ENCODE measurements around the gene ZSWIM4.

The ZSWIM4 gene

DNA sequence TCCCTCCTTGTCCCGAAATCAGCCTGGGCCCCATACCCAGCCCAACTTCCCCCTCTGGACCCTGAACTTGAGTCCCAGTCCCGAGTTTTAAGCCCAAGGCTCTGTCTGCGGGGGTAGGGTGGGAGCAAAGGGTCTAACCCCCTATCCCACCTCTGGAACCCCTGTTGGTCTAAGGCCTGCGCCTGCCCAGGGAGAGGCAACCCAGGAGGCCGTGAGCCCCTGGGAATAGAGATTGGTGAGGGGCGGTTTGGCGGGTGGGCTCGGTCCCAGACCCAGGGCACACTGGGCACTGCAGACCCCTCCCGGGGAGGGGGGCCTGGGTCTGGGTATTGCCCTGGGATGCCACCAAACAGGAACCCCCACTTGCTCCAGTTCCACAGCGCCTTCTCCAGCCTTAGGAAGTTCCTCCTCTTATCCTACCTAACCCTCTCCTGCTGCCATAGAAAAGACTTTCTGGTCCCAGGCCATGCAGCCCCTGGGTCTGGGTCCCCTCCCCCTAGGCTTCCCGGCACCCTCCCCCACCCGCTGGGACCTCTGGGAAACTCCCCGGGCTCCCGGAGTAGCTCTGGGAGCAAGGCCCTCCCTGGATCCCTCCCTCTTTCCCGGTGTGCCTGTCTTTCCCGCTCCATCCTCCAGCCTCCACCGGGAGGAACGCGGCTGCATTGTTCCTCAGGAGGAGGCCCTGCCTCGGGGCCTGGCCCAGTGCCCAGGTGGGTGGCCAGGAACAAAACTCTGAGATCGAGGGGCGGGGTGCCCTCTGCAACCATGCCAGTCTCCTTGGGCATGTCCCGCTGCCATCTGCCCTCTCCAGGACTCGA, 48.1 kb downstream of the ZSWIM4 start:
- Histone ChIP-seq H3K36me3 (ENCODE audit: control insufficient read depth in 2 of 2, insufficient read depth in 2 of 2, low read length in 2 of 2) (no peaks in the 10 kb centered on the region), H3K27ac (ENCODE audit: low read length) (peak overlapping the region; percentile 100), H3K9me3 (ENCODE audit: control insufficient read depth in 2 of 2, low read length in 2 of 2) (no peaks in the 10 kb centered on the region), H3K4me1 (ENCODE audit: control insufficient read depth, insufficient read depth, low read length) (peaks cover 76% of the 10 kb centered on the region), H3K4me3 (ENCODE audit: low read length in 2 of 2) (peak overlapping the region; percentile 80 to 83), H3K9ac (ENCODE audit: low read length in 2 of 2) (peak overlapping the region; percentile 98), H3K27me3 (ENCODE audit: control insufficient read depth in 1 of 2, insufficient read depth in 2 of 2, low read length in 2 of 2) (no peaks in the 10 kb centered on the region)

- no peaks in the 10 kb centered on the region for H3K36me3 ChIP-seq (ENCODE audit: control insufficient read depth in 2 of 2, insufficient read depth in 2 of 2, low read length in 2 of 2)
- H3K9ac ChIP-seq (ENCODE audit: low read length in 2 of 2), result peak overlapping the region; percentile 42 to 98
- peak overlapping the region; percentile 100 for H3K27ac ChIP-seq (ENCODE audit: low read length)
- no peaks in the 10 kb centered on the region for H3K27me3 ChIP-seq (ENCODE audit: control insufficient read depth in 1 of 2, insufficient read depth in 2 of 2, low read length in 2 of 2)
- peaks cover 75% of the 10 kb centered on the region for H3K4me1 ChIP-seq (ENCODE audit: control insufficient read depth, insufficient read depth, low read length)
- no peak overlapping the region for H3K4me3 ChIP-seq (ENCODE audit: low read length in 2 of 2)
- H3K9me3 ChIP-seq (ENCODE audit: control insufficient read depth in 2 of 2, low read length in 2 of 2), result no peaks in the 10 kb centered on the region
Measured at GRCh38 chr19:13844130-13844631, 48.9 kb downstream of the ZSWIM4 start.

DNA sequence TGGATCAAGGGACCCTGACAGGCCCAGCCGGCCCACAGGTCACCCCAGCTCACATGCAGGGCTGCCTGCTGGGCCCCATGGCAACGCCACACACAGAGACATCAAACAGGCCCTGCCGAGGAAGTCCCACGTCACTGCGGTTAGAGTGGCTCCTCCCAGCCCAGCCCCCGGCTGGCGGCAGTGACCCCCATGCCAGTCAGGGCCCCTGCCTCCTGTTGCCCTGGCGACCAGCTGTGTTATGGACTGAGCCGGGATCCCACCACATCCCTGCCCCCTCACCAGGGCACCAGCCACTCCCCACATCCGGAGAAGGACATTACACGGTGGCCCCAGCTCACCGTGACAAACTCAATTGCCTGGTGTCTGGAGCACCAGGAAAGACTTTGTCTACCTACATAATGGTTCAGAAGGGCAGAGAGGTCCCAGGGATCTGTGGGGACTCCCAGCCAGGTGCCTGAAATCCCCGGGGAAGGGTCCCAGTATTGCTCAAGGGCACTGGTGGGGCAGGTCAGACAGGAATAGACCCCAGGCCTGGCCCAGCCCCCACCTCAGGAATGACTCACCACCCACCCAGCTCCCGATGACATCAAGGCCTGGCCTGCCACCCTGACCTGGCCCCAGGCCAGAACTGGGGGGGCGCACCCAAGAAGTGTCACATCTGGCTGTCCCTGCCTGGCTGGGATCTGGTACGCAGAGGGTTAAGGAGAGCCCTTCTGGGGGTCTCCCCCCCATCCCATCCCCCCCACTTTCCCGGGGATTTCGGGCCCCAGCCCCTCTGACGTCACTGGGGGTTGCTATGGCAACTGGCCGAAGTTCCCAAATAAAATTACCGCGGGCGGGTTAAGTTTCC, 51.5 kb downstream of the ZSWIM4 start:
- Histone ChIP-seq H3K4me3 (ENCODE audit: low read length in 2 of 2) (peak overlapping the region; percentile 53 to 72), H3K36me3 (ENCODE audit: control insufficient read depth in 2 of 2, insufficient read depth in 2 of 2, low read length in 2 of 2) (no peaks in the 10 kb centered on the region), H3K27me3 (ENCODE audit: control insufficient read depth in 1 of 2, insufficient read depth in 2 of 2, low read length in 2 of 2) (no peaks in the 10 kb centered on the region), H3K27ac (ENCODE audit: low read length) (peak overlapping the region; percentile 100), H3K9me3 (ENCODE audit: control insufficient read depth in 2 of 2, low read length in 2 of 2) (no peaks in the 10 kb centered on the region), H3K9ac (ENCODE audit: low read length in 2 of 2) (peak overlapping the region; percentile 91 to 97), H3K4me1 (ENCODE audit: control insufficient read depth, insufficient read depth, low read length) (peaks cover 73% of the 10 kb centered on the region)

DNA sequence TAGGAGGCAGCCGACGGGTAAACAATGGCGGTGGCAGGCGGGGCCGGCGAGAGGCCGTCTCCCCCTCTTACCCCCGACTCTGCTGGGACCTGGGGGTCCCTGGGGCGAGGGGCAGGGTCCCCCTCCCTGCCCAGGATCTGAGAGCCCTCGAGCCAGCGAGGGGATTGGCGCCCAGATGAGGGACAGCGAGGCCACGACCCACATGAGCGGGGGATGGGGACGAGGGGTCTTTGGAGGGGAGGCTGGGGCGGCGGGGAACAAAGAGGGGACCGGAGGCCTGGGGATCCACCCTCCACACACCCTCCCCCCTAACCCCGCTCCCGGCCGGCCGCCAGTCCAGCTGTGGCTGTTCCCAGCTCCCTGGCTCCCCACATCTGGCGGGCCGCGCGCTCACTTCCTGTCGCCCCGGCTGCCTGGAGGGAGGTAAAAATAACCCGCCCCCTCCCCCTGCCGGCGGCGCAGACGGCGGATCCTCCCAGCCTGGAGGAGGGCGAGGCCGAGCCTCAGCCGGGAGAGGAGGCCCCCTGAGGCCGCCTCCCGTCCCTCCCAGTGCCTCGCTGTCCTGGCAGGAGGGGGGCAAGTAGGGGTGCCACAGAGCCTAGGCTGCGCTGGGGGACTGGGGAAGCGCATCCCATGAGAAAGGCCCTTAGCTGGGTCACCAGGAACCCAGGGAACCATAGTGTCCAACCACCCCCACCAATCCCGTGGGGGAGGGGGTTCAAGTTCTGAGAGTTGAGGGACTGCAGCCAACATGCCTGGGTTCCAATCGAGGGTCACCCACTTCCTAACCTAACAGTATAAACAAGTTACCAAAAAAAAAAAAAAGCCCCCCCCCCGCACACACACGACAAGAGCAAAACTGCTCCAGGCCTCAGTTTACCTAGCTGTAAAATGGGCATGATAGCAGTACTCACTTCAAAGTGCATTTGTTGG, 52.4 kb downstream of the ZSWIM4 start:
- H3K9me3 ChIP-seq (ENCODE audit: control insufficient read depth in 2 of 2, low read length in 2 of 2), result no peaks in the 10 kb centered on the region
- no peaks in the 10 kb centered on the region for H3K36me3 ChIP-seq (ENCODE audit: control insufficient read depth in 2 of 2, insufficient read depth in 2 of 2, low read length in 2 of 2)
- peaks cover 77% of the 10 kb centered on the region for H3K4me1 ChIP-seq (ENCODE audit: control insufficient read depth, insufficient read depth, low read length)
- H3K9ac ChIP-seq (ENCODE audit: low read length in 2 of 2), result peak overlapping the region; percentile 91 to 97
- H3K27ac ChIP-seq (ENCODE audit: low read length), result peak overlapping the region; percentile 100
- no peaks in the 10 kb centered on the region for H3K27me3 ChIP-seq (ENCODE audit: control insufficient read depth in 1 of 2, insufficient read depth in 2 of 2, low read length in 2 of 2)
- H3K4me3 ChIP-seq (ENCODE audit: low read length in 2 of 2), result peak overlapping the region; percentile 53 to 72

GRCh38 chr19:13848340-13848677, 53.1 kb downstream of the ZSWIM4 start:
- Histone ChIP-seq H3K27me3 (ENCODE audit: control insufficient read depth in 1 of 2, insufficient read depth in 2 of 2, low read length in 2 of 2) (no peaks in the 10 kb centered on the region), H3K9ac (ENCODE audit: low read length in 2 of 2) (peak overlapping the region; percentile 64 to 97), H3K27ac (ENCODE audit: low read length) (peak overlapping the region; percentile 100), H3K9me3 (ENCODE audit: control insufficient read depth in 2 of 2, low read length in 2 of 2) (no peaks in the 10 kb centered on the region), H3K36me3 (ENCODE audit: control insufficient read depth in 2 of 2, insufficient read depth in 2 of 2, low read length in 2 of 2) (no peaks in the 10 kb centered on the region), H3K4me3 (ENCODE audit: low read length in 2 of 2) (no peak overlapping the region), H3K4me1 (ENCODE audit: control insufficient read depth, insufficient read depth, low read length) (peaks cover 72% of the 10 kb centered on the region)

DNA sequence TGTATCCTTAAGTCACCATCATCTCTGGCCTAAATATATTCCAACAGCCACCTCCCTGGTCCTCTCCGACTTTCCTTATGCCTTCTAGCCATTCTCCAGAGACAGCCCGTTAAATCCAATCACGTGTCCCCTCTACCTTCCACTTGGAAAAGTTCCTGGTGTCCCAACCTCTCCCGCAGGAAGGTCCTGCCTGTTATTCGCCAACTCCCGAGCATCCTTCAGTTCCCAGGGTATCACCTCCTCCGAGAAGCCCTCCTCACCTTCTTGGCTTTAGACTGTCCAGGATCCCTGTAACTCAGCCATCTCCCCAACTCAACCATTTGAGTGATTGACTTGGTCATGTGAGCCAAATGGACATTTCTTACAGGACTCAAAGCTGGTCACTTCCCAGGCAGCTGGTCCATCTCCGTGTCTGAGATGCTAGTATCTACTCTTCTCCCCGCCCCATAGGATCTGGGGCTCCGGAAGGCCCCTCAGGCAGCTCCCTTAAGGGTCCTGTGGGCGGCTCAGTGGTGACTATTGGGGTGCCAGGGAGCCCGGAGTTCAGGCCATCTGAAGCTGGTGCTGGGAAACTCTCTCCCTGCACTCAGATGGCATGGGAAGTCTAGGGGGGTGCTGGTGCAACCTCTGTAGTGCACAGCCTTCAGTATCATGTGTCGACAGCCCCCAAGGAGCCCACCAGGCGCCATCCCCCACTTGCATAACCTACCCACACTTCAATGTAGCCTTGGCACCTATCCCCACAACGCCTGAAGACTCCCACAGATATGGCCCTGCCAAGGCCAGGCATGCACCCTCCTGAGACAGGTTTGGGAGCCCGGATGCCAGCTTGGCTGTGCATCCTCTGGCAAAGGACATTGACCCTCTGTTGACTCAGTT, 53.8 kb downstream of the ZSWIM4 start:
- Histone ChIP-seq H3K27ac (ENCODE audit: low read length) (peak overlapping the region; percentile 100), H3K36me3 (ENCODE audit: control insufficient read depth in 2 of 2, insufficient read depth in 2 of 2, low read length in 2 of 2) (no peaks in the 10 kb centered on the region), H3K4me1 (ENCODE audit: control insufficient read depth, insufficient read depth, low read length) (peaks cover 65% of the 10 kb centered on the region), H3K9ac (ENCODE audit: low read length in 2 of 2) (no peak overlapping the region), H3K4me3 (ENCODE audit: low read length in 2 of 2) (no peak overlapping the region), H3K27me3 (ENCODE audit: control insufficient read depth in 1 of 2, insufficient read depth in 2 of 2, low read length in 2 of 2) (no peaks in the 10 kb centered on the region), H3K9me3 (ENCODE audit: control insufficient read depth in 2 of 2, low read length in 2 of 2) (no peaks in the 10 kb centered on the region)

GRCh38 chr19:13849991-13850909, 55.0 kb downstream of the ZSWIM4 start:
- Histone ChIP-seq H3K27me3 (ENCODE audit: control insufficient read depth in 1 of 2, insufficient read depth in 2 of 2, low read length in 2 of 2) (no peaks in the 10 kb centered on the region), H3K9ac (ENCODE audit: low read length in 2 of 2) (peak overlapping the region; percentile 79 to 90), H3K4me3 (ENCODE audit: low read length in 2 of 2) (peak overlapping the region; percentile 64 to 69), H3K4me1 (ENCODE audit: control insufficient read depth, insufficient read depth, low read length) (peaks cover 57% of the 10 kb centered on the region), H3K9me3 (ENCODE audit: control insufficient read depth in 2 of 2, low read length in 2 of 2) (no peaks in the 10 kb centered on the region), H3K27ac (ENCODE audit: low read length) (peak overlapping the region; percentile 99), H3K36me3 (ENCODE audit: control insufficient read depth in 2 of 2, insufficient read depth in 2 of 2, low read length in 2 of 2) (no peaks in the 10 kb centered on the region)

DNA sequence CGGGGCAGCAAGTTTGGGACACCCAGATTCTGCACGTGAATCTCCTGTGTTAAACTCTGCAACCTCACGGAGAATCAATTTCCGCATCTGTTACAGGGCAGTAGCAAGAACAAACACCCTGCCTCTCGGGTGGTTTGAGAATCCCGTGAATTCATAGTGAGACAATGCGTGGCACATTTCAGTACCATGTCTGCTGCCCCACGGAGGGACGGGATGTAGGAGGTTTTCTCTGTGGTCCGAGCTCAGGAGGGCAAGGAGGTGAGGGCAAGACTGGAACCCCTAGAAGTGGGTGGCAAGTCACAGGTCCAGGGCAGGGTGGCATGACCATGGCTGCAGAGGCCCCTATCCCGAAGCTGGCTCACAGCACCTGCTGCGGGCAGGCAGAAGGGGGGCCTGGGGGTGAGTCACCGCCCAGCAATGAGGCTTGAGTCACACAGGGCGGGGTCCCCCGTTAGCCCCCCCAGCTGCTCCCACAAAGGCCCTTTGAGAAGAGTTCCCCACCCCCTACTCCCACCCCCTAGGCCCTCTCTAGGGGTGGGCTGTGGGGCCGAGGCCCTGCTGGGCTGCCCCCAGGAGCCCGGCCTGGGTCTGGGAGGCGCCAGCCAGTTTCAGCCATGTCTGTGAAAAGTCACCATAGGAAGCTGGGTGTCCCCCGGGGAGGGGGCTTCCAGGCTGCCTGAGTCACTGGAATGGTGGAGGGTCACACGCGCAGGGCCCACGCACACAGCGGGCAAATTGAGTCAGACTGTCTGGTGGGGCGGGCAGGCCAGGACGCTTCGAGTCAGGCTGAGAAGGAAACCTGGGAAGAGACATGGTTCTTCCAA, 55.9 kb downstream of the ZSWIM4 start:
- H3K4me3 ChIP-seq (ENCODE audit: low read length in 2 of 2), result peak overlapping the region; percentile 64 to 69
- peak overlapping the region; percentile 99 for H3K27ac ChIP-seq (ENCODE audit: low read length)
- peaks cover 54% of the 10 kb centered on the region for H3K4me1 ChIP-seq (ENCODE audit: control insufficient read depth, insufficient read depth, low read length)
- H3K9me3 ChIP-seq (ENCODE audit: control insufficient read depth in 2 of 2, low read length in 2 of 2), result no peaks in the 10 kb centered on the region
- no peaks in the 10 kb centered on the region for H3K36me3 ChIP-seq (ENCODE audit: control insufficient read depth in 2 of 2, insufficient read depth in 2 of 2, low read length in 2 of 2)
- H3K27me3 ChIP-seq (ENCODE audit: control insufficient read depth in 1 of 2, insufficient read depth in 2 of 2, low read length in 2 of 2), result no peaks in the 10 kb centered on the region
- peak overlapping the region; percentile 79 to 90 for H3K9ac ChIP-seq (ENCODE audit: low read length in 2 of 2)
